ENCODE data around the gene LASP1.
"Not testable (repeated sequence)": the region's sequence is repeated elsewhere in the genome, so short reads cannot be mapped to it uniquely, and the experiment has no call there.

The LASP1 gene

GRCh38 chr17:38911081-38911730, 41.3 kb downstream of the LASP1 start:
- H3K27me3 ChIP-seq (ENCODE audit: control insufficient read depth, low read length): no peaks in the 10 kb centered on the region
- H3K9me2 ChIP-seq (replicated peaks; ENCODE audit: control insufficient read depth, low read length): no peaks in the 10 kb centered on the region
- no peak overlapping the region for H3K4me3 ChIP-seq (ENCODE audit: low read length)
- no peaks in the 10 kb centered on the region for H3K9me3 ChIP-seq (ENCODE audit: control insufficient read depth, insufficient read depth, low read length)
- H3K27ac ChIP-seq (ENCODE audit: low read depth, low read length): no peak overlapping the region
- peaks cover 32% of the 10 kb centered on the region for H3K4me1 ChIP-seq (ENCODE audit: control insufficient read depth, low read length)
- peaks cover 27% of the 10 kb centered on the region for H3K79me2 ChIP-seq (ENCODE audit: control insufficient read depth, low read length)
- no peaks in the 10 kb centered on the region for H4K20me1 ChIP-seq (ENCODE audit: control insufficient read depth, insufficient read depth, low read depth, low read length)
- H3K36me3 ChIP-seq (ENCODE audit: control insufficient read depth, low read length): peaks cover 52% of the 10 kb centered on the region
- TF ChIP-seq EZH2phosphoT487 (IDR thresholded peaks at IDR 0.05; ENCODE audit: borderline replicate concordance, low read length) (no peak), CTCF (IDR thresholded peaks at IDR 0.05; ENCODE audit: low read depth, low read length, poor library complexity, severe bottlenecking) (no peak)
- H3F3A ChIP-seq (ENCODE audit: control insufficient read depth, insufficient read depth): no peaks in the 10 kb centered on the region; the same call in 1 of the 2 replicates
- no peak overlapping the region for H3K4me2 ChIP-seq (ENCODE audit: low read length)

GRCh38 chr17:38911731-38912081, 41.8 kb downstream of the LASP1 start:
- H3K9me2 ChIP-seq (replicated peaks; ENCODE audit: control insufficient read depth, low read length); H3K27me3 ChIP-seq (ENCODE audit: control insufficient read depth, low read length); H3K27ac ChIP-seq (ENCODE audit: low read depth, low read length); H3K4me2 ChIP-seq (ENCODE audit: low read length); H3K9me3 ChIP-seq (ENCODE audit: control insufficient read depth, insufficient read depth, low read length); H3F3A ChIP-seq (ENCODE audit: control insufficient read depth, insufficient read depth); H4K20me1 ChIP-seq (ENCODE audit: control insufficient read depth, insufficient read depth, low read depth, low read length); H3K4me3 ChIP-seq (ENCODE audit: low read length): not testable (repeated sequence)
- H3K79me2 ChIP-seq (ENCODE audit: control insufficient read depth, low read length): peaks cover 24% of the 10 kb centered on the region
- H3K4me1 ChIP-seq (ENCODE audit: control insufficient read depth, low read length): peaks cover 27% of the 10 kb centered on the region
- peaks cover 52% of the 10 kb centered on the region for H3K36me3 ChIP-seq (ENCODE audit: control insufficient read depth, low read length)

GRCh38 chr17:38912221-38912813, 42.5 kb downstream of the LASP1 start:
- Histone ChIP-seq H3K27me3 (ENCODE audit: control insufficient read depth, low read length) (no peaks in the 10 kb centered on the region), H3F3A (ENCODE audit: control insufficient read depth, insufficient read depth) (no peaks in the 10 kb centered on the region; the same call in 1 of the 2 replicates), H3K4me2 (ENCODE audit: low read length) (no peak overlapping the region), H3K4me3 (ENCODE audit: low read length) (no peak overlapping the region), H3K36me3 (ENCODE audit: control insufficient read depth, low read length) (peaks cover 53% of the 10 kb centered on the region), H3K9me2 (replicated peaks; ENCODE audit: control insufficient read depth, low read length) (no peaks in the 10 kb centered on the region), H3K4me1 (ENCODE audit: control insufficient read depth, low read length) (peaks cover 20% of the 10 kb centered on the region), H3K9me3 (ENCODE audit: control insufficient read depth, insufficient read depth, low read length) (no peaks in the 10 kb centered on the region), H4K20me1 (ENCODE audit: control insufficient read depth, insufficient read depth, low read depth, low read length) (no peaks in the 10 kb centered on the region), H3K27ac (ENCODE audit: low read depth, low read length) (no peak overlapping the region), H3K79me2 (ENCODE audit: control insufficient read depth, low read length) (peaks cover 18% of the 10 kb centered on the region)
- TF ChIP-seq EZH2phosphoT487 (IDR thresholded peaks at IDR 0.05; ENCODE audit: borderline replicate concordance, low read length) (no peak), CTCF (IDR thresholded peaks at IDR 0.05; ENCODE audit: low read depth, low read length, poor library complexity, severe bottlenecking) (no peak)

Measured in DOHH2 (cell line).